ENCODE results near the gene ZNF160.
"Not testable (repeated sequence)": the region's sequence is repeated elsewhere in the genome, so short reads cannot be mapped to it uniquely, and the experiment has no call there.

The ZNF160 gene

GRCh38 chr19:53091413-53092254, 11.6 kb downstream of the ZNF160 start:
- no peak for DNase-seq

GRCh38 chr19:53088091-53088490, 15.1 kb downstream of the ZNF160 start:
- no peak for DNase-seq

- no peak for DNase-seq
These were observed 16.3 kb downstream of the ZNF160 start for GRCh38 chr19:53086949-53087348.

GRCh38 chr19:53085496-53085895, 17.7 kb downstream of the ZNF160 start:
- DNase-seq: no peak

GRCh38 chr19:53082929-53083328, 20.3 kb downstream of the ZNF160 start:
- DNase-seq: no peak

- DNase-seq: no peak
These were observed 23.8 kb downstream of the ZNF160 start for GRCh38 chr19:53079313-53079924.

- DNase-seq: no peak
These were observed 24.6 kb downstream of the ZNF160 start for GRCh38 chr19:53078668-53079067.

GRCh38 chr19:53076984-53077383, 26.2 kb downstream of the ZNF160 start:
- DNase-seq: no peak

- no peak for DNase-seq
These were observed 34.4 kb downstream of the ZNF160 start for GRCh38 chr19:53068834-53069233.

GRCh38 chr19:53068199-53068598, 35.0 kb downstream of the ZNF160 start:
- no peak for DNase-seq

GRCh38 chr19:53057904-53058580, 45.2 kb downstream of the ZNF160 start:
- DNase-seq: no peak

GRCh38 chr19:53055117-53055516, 48.1 kb downstream of the ZNF160 start:
- DNase-seq: peak; percentile 65

GRCh38 chr19:53047379-53047778, 55.8 kb downstream of the ZNF160 start:
- DNase-seq: no peak

- no peak for DNase-seq
These were observed 57.7 kb downstream of the ZNF160 start for GRCh38 chr19:53045536-53045935.

GRCh38 chr19:53041366-53041765, 61.9 kb downstream of the ZNF160 start:
- DNase-seq: no peak

GRCh38 chr19:53037101-53038097, 65.8 kb downstream of the ZNF160 start:
- DNase-seq: no peak

GRCh38 chr19:53034948-53035675, 68.1 kb downstream of the ZNF160 start:
- DNase-seq: no peak

- DNase-seq: no peak
These were observed 69.2 kb downstream of the ZNF160 start for GRCh38 chr19:53034054-53034453.

- not testable (repeated sequence) for DNase-seq
These were observed 74.9 kb downstream of the ZNF160 start for GRCh38 chr19:53028306-53028705.

- DNase-seq: no peak
These were observed 83.5 kb downstream of the ZNF160 start for GRCh38 chr19:53019684-53020083.
